IMR-90 (cell line): Measurements from ENCODE around the gene TSPAN3. TPM values are rescaled to one million over a fixed set of nuclear protein-coding genes. Genes with fewer than 3 reads are reported as not detected.

Experiments used
- ATAC-seq: fragments of 200-7000 bp; cut with Tn5 transposase; 2 replicates; pipeline ENCODE4 v1.9.1; 2020; ENCODE audit warnings: low read depth, mild to moderate bottlenecking, moderate library complexity
- BruUV-seq: library from RNA; stranded (reverse); fragments of 400-500 nt; replicated peaks from 2 replicates; lab custom pipeline; 2021; lab: Mats Ljungman, UMichigan
- CTCF ChIA-PET: fragments of 300-600 bp; formaldehyde crosslinking; extraction: SDS; loops from one replicate; lab custom pipeline; 2021; ENCODE audit warnings: antibody characterized with exemption; lab: Yijun Ruan, JAX
- POLR2A ChIA-PET: fragments of 300-600 bp; sonication (Branson Sonifier 250); formaldehyde crosslinking; loops from one replicate; lab custom pipeline; 2022; ENCODE audit warnings: antibody characterized with exemption; ENCODE audit not compliant: unreplicated experiment; lab: Charles Lee
- DNase-seq: peaks from one replicate; pipeline ENCODE4 v3.0.0; 2013
- H2AFZ ChIP-seq: replicated peaks from 2 replicates; pipeline ENCODE3; 2013; ENCODE audit warnings: low read length, mild to moderate bottlenecking; ENCODE audit not compliant: poor library complexity
- H2AK5ac ChIP-seq: 2 replicates; pipeline ENCODE4 v1.6.1; 2013; ENCODE audit warnings: low read depth, low read length, inconsistent platforms
- H2AK9ac ChIP-seq: replicated peaks from 2 replicates; pipeline ENCODE3; 2013; ENCODE audit warnings: mild to moderate bottlenecking, low read depth, low read length, moderate library complexity; ENCODE audit not compliant: poor library complexity
- H2BK120ac ChIP-seq: 2 replicates; pipeline ENCODE4 v1.6.1; 2013; ENCODE audit warnings: low read depth, low read length, inconsistent platforms
- H2BK15ac ChIP-seq: 3 replicates; pipeline ENCODE4 v1.6.1; 2013; ENCODE audit warnings: low read depth, low read length, inconsistent platforms
- H2BK20ac ChIP-seq: 2 replicates; pipeline ENCODE4 v1.6.1; 2013; ENCODE audit warnings: low read depth, mild to moderate bottlenecking, inconsistent platforms, low read length, moderate library complexity
- H2BK5ac ChIP-seq: 2 replicates; pipeline ENCODE4 v1.6.1; 2013; ENCODE audit warnings: mild to moderate bottlenecking, low read depth, low read length, inconsistent platforms; ENCODE audit not compliant: poor library complexity, severe bottlenecking
- H3K14ac ChIP-seq: replicated peaks from 2 replicates; pipeline ENCODE4 v1.6.1; 2013; ENCODE audit warnings: low read depth, low read length, inconsistent platforms
- H3K18ac ChIP-seq: 2 replicates; pipeline ENCODE4 v1.6.1; 2013; ENCODE audit warnings: low read depth, low read length, control low read depth
- H3K23ac ChIP-seq: 2 replicates; pipeline ENCODE4 v1.6.1; 2013; ENCODE audit warnings: low read depth, low read length, inconsistent platforms
- H3K27ac ChIP-seq: 2 replicates; pipeline ENCODE4 v1.5.1; 2013; ENCODE audit warnings: mild to moderate bottlenecking, control low read depth, low read length; ENCODE audit not compliant: insufficient read depth
- H3K27me3 ChIP-seq: 2 replicates; pipeline ENCODE4 v1.6.1; 2013; ENCODE audit warnings: low read length; ENCODE audit not compliant: control insufficient read depth, insufficient read depth
- H3K36me3 ChIP-seq: 2 replicates; pipeline ENCODE4 v1.6.1; 2013; ENCODE audit warnings: low read length, mixed read lengths; ENCODE audit not compliant: control insufficient read depth, insufficient read depth
- H3K4ac ChIP-seq: 2 replicates; pipeline ENCODE4 v1.6.1; 2013; ENCODE audit warnings: low read depth, low read length, inconsistent platforms
- H3K4me1 ChIP-seq: 2 replicates; pipeline ENCODE4 v1.6.1; 2013; ENCODE audit warnings: low read length, mixed read lengths; ENCODE audit not compliant: control insufficient read depth, insufficient read depth
- H3K4me2 ChIP-seq: 2 replicates; pipeline ENCODE4 v1.6.1; 2013; ENCODE audit warnings: low read depth, mild to moderate bottlenecking, control low read depth, low read length, moderate library complexity
- H3K4me3 ChIP-seq: 2 replicates; pipeline ENCODE4 v1.5.1; 2013; ENCODE audit warnings: low read depth, mild to moderate bottlenecking, control low read depth, low read length, moderate library complexity; ENCODE audit not compliant: insufficient read depth
- H3K56ac ChIP-seq: 2 replicates; pipeline ENCODE4 v1.6.1; 2013; ENCODE audit warnings: low read length, inconsistent platforms; ENCODE audit not compliant: insufficient read depth; ENCODE audit errors: extremely low read depth
- H3K79me1 ChIP-seq, 2 experiments: 2 replicates each; pipeline ENCODE4 v1.6.1; 2013; ENCODE audit warnings: low read length in 2 of 2, inconsistent platforms in 1 of 2, low read depth in 1 of 2
- H3K9ac ChIP-seq: 2 replicates; pipeline ENCODE4 v1.6.1; 2013; ENCODE audit warnings: low read depth, low read length, control low read depth
- H3K9me1 ChIP-seq: 2 replicates; pipeline ENCODE4 v1.6.1; 2013; ENCODE audit warnings: low read length, inconsistent platforms; ENCODE audit not compliant: insufficient read depth
- H3K9me3 ChIP-seq: 2 replicates; pipeline ENCODE4 v1.6.1; 2013; ENCODE audit warnings: low read length; ENCODE audit not compliant: control insufficient read depth, insufficient read depth
- H4K20me1 ChIP-seq: 2 replicates; pipeline ENCODE4 v1.6.1; 2013; ENCODE audit warnings: low read length, inconsistent platforms; ENCODE audit not compliant: insufficient read depth
- H4K5ac ChIP-seq: 2 replicates; pipeline ENCODE4 v1.6.1; 2013; ENCODE audit warnings: mild to moderate bottlenecking, low read depth, low read length, control low read depth
- H4K8ac ChIP-seq, 2 experiments: 2 replicates each; pipeline ENCODE4 v1.6.1; 2013; ENCODE audit warnings: low read depth in 2 of 2, low read length in 2 of 2, control low read depth in 1 of 2, inconsistent platforms in 1 of 2
- H4K91ac ChIP-seq: 2 replicates; pipeline ENCODE4 v1.6.1; 2013; ENCODE audit warnings: low read depth, low read length, inconsistent platforms; ENCODE audit not compliant: insufficient read depth
- CEBPB ChIP-seq: IDR thresholded peaks from 2 replicates; pipeline ENCODE4 v1.6.1; 2012; ENCODE audit warnings: low read depth, low read length, improper control_type of control experiment
- CHD1 ChIP-seq: IDR thresholded peaks from 2 replicates; pipeline ENCODE4 v1.6.1; 2012; ENCODE audit warnings: low read depth, low read length, improper control_type of control experiment
- FOS ChIP-seq: fragments of 150-350 bp; IDR thresholded peaks from 2 replicates; pipeline ENCODE4 v1.6.1; 2016; ENCODE audit warnings: low read depth, low read length
- MAFK ChIP-seq: IDR thresholded peaks from 2 replicates; pipeline ENCODE4 v1.6.1; 2012; ENCODE audit warnings: low read depth, low read length, improper control_type of control experiment
- MAZ ChIP-seq: IDR thresholded peaks from 2 replicates; pipeline ENCODE4 v1.6.1; 2012; ENCODE audit warnings: low read depth, mild to moderate bottlenecking, low read length, improper control_type of control experiment, moderate library complexity, borderline replicate concordance
- MXI1 ChIP-seq: IDR thresholded peaks from 2 replicates; pipeline ENCODE4 v1.6.1; 2012; ENCODE audit warnings: low read depth, mild to moderate bottlenecking, low read length, moderate library complexity, borderline replicate concordance
- NFE2L2 ChIP-seq: fragments of 150-350 bp; IDR thresholded peaks from 2 replicates; pipeline ENCODE4 v1.6.1; 2016; ENCODE audit warnings: low read depth, mild to moderate bottlenecking, low read length
- POLR2A ChIP-seq: IDR thresholded peaks from 2 replicates; pipeline ENCODE4 v1.6.1; 2012; ENCODE audit warnings: mild to moderate bottlenecking, low read depth, low read length
- RAD21 ChIP-seq: IDR thresholded peaks from 2 replicates; pipeline ENCODE4 v1.6.1; 2012; ENCODE audit warnings: low read length, improper control_type of control experiment
- RCOR1 ChIP-seq: IDR thresholded peaks from 2 replicates; pipeline ENCODE4 v1.6.1; 2012; ENCODE audit warnings: mild to moderate bottlenecking, low read length, improper control_type of control experiment; ENCODE audit not compliant: insufficient replicate concordance
- RFX5 ChIP-seq: IDR thresholded peaks from 2 replicates; pipeline ENCODE4 v1.8.0; 2012; ENCODE audit warnings: low read depth, mild to moderate bottlenecking, low read length, moderate library complexity
- SMC3 ChIP-seq: fragments of 150-350 bp; IDR thresholded peaks from 2 replicates; pipeline ENCODE4 v1.6.1; 2016; ENCODE audit warnings: low read depth, mild to moderate bottlenecking, antibody characterized with exemption, low read length, moderate library complexity
- USF2 ChIP-seq: fragments of 150-350 bp; IDR thresholded peaks from 2 replicates; pipeline ENCODE4 v1.6.1; 2017; ENCODE audit warnings: mild to moderate bottlenecking, antibody characterized with exemption, low read length, low read depth
- WGBS, 2 experiments: methylation state at CpG; one replicate each; pipeline versions ENCODE4 v1.1.5 to v1.1.7; 2013; ENCODE audit warnings: missing lambda C conversion rate in 2 of 2; ENCODE audit not compliant: insufficient read length in 1 of 2; ENCODE audit errors: extremely low coverage in 2 of 2; 5-methylcytosine and 5-hydroxymethylcytosine counted together
- dilution Hi-C: fragments of 300-500 bp; cut with HindIII; formaldehyde crosslinking; loops from one replicate; pipeline ENCODE4 v1.14.3; 2018; ENCODE audit warnings: low sequenced_read_pairs; ENCODE audit not compliant: unreplicated experiment
- in situ Hi-C: fragments of 300-500 bp; cut with MboI; formaldehyde crosslinking; loops from 3 replicates; pipeline ENCODE4 v1.14.3; 2019; ENCODE audit warnings: low sequenced_read_pairs, inconsistent platforms, mixed read lengths
- intact Hi-C: fragments of 100-400 bp; cut with micrococcal nuclease; formaldehyde crosslinking; loops from 2 replicates; pipeline ENCODE4 v1.10.0; 2022
- polyA plus RNA-seq, 3 experiments: library from polyadenylated mRNA; depleted of rRNA; stranded (reverse); fragments of >200 nt; gene quantifications; 2 replicates each; pipeline ENCODE4 v1.2.3, GENCODE V29; 2012; ENCODE audit warnings: low replicate concordance in 1 of 3
- total RNA-seq: library from RNA; depleted of rRNA; stranded (reverse); fragments of >200 nt; gene quantifications from 2 replicates; pipeline ENCODE4 v1.2.3, GENCODE V29; 2012
- TF ChIP-seq, protein P1 (sequence below): conservative IDR thresholded peaks from 2 replicates; pipeline ENCODE4 v1.5.1; 2012; ENCODE audit warnings: mild to moderate bottlenecking, low read depth, low read length, improper control_type of control experiment
- TF ChIP-seq, protein P2 (sequence below): fragments of 150-350 bp; IDR thresholded peaks from 2 replicates; pipeline ENCODE4 v1.6.1; 2016; ENCODE audit warnings: low read depth, mild to moderate bottlenecking, low read length, moderate library complexity, borderline replicate concordance

TSPAN3 gene
- total and polyA plus RNA-seq, 2 of the 4 experiments (the other 2 are of a cell fraction) = 270 to 295 TPM

- ChIA-PET POLR2A (no interaction called here), CTCF (no interaction called here)
- DNase-seq = no peak
- peaks cover 4% of the 10 kb centered on the region; the same call in 1 of the 2 replicates for H4K20me1 ChIP-seq
- H2AK5ac ChIP-seq = no peak overlapping the region
- no peak overlapping the region for H3K56ac ChIP-seq
- in situ Hi-C loops = no loop called here
- H3K14ac ChIP-seq = no peak overlapping the region
- H3K18ac ChIP-seq = no peak overlapping the region
- H2BK120ac ChIP-seq = no peak overlapping the region
- H3K79me1 ChIP-seq = peaks cover 0 to 14% of the 10 kb centered on the region in 2 experiments; a peak in 1 of 4 replicates
- intact Hi-C loops = no loop called here
- no peaks in the 10 kb centered on the region for H3K27me3 ChIP-seq
- no peak overlapping the region for H3K4me2 ChIP-seq
- H3K9me3 ChIP-seq = no peaks in the 10 kb centered on the region
- H4K8ac ChIP-seq = no peak overlapping the region
- H4K5ac ChIP-seq = no peak overlapping the region
- H3K9ac ChIP-seq = no peak overlapping the region
- H3K27ac ChIP-seq = no peak overlapping the region
- TF ChIP-seq SMC3 (no peak), NFE2L2 (no peak), RAD21 (no peak), MAZ (no peak), MAFK (no peak), MXI1 (no peak), POLR2A (no peak), FOS (no peak), RFX5 (no peak), CEBPB (no peak), RCOR1 (no peak), USF2 (no peak), CHD1 (no peak)
- TF ChIP-seq, protein P1, sequence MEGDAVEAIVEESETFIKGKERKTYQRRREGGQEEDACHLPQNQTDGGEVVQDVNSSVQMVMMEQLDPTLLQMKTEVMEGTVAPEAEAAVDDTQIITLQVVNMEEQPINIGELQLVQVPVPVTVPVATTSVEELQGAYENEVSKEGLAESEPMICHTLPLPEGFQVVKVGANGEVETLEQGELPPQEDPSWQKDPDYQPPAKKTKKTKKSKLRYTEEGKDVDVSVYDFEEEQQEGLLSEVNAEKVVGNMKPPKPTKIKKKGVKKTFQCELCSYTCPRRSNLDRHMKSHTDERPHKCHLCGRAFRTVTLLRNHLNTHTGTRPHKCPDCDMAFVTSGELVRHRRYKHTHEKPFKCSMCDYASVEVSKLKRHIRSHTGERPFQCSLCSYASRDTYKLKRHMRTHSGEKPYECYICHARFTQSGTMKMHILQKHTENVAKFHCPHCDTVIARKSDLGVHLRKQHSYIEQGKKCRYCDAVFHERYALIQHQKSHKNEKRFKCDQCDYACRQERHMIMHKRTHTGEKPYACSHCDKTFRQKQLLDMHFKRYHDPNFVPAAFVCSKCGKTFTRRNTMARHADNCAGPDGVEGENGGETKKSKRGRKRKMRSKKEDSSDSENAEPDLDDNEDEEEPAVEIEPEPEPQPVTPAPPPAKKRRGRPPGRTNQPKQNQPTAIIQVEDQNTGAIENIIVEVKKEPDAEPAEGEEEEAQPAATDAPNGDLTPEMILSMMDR = no peak
- TF ChIP-seq, protein P2, sequence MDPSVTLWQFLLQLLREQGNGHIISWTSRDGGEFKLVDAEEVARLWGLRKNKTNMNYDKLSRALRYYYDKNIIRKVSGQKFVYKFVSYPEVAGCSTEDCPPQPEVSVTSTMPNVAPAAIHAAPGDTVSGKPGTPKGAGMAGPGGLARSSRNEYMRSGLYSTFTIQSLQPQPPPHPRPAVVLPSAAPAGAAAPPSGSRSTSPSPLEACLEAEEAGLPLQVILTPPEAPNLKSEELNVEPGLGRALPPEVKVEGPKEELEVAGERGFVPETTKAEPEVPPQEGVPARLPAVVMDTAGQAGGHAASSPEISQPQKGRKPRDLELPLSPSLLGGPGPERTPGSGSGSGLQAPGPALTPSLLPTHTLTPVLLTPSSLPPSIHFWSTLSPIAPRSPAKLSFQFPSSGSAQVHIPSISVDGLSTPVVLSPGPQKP = no peak
- H2BK5ac ChIP-seq = no peak overlapping the region
- WGBS, 2 experiments = 90% methylated on average over 7 of the region's 18 CpGs; no CpG with 5 or more reads in 1 of the 2 experiments
- no peak overlapping the region for H2BK15ac ChIP-seq
- no peak overlapping the region for H2AK9ac ChIP-seq
- no peak overlapping the region for H4K91ac ChIP-seq
- no peak overlapping the region for H3K4me3 ChIP-seq
- no peak overlapping the region for H2AFZ ChIP-seq
- peaks cover 8% of the 10 kb centered on the region for H3K36me3 ChIP-seq
- H3K4me1 ChIP-seq = 0 out of 2 replicates have a peak, but pooled peaks cover 2% of the 10 kb centered on the region
- H3K4ac ChIP-seq = no peak overlapping the region
- BruUV-seq = no TSS peak
- peaks cover 8% of the 10 kb centered on the region for H3K9me1 ChIP-seq
- H2BK20ac ChIP-seq = no peak overlapping the region
- ATAC-seq = no peak
- dilution Hi-C loops = no loop called here
- H3K23ac ChIP-seq = no peak overlapping the region
Observed at GRCh38 chr15:77032647-77033416, 38.1 kb downstream of the TSPAN3 start.
